Breast epithelium (tissue), 4 donors: ENCODE measurements around the gene ROBO2. TPM values are rescaled to one million over a fixed set of nuclear protein-coding genes. Genes with fewer than 3 reads are reported as not detected.

Source experiments
- DNase-seq, 2 donors: peaks; one replicate each; pipeline ENCODE4 v3.0.0-alpha.2; 2019; ENCODE audit warnings: low spot score in 2 of 2
- H3K27ac ChIP-seq, 2 donors: fragments of 200-600 bp; sonication (generic) in 1 of 2; one replicate each; pipeline ENCODE4 v1.5.1; 2016 to 2019; ENCODE audit warnings: mild to moderate bottlenecking in 1 of 2
- H3K27me3 ChIP-seq, 2 donors: fragments of 200-600 bp; sonication (generic) in 1 of 2; one replicate each; pipeline versions ENCODE4 v1.5.1 to v1.6.0; 2017 to 2019; ENCODE audit warnings: control low read depth in 1 of 2, mild to moderate bottlenecking in 1 of 2
- H3K36me3 ChIP-seq: fragments of 200-600 bp; one replicate; pipeline ENCODE4 v1.5.1; 2019
- H3K4me1 ChIP-seq, 2 donors: fragments of 200-600 bp; sonication (generic); one replicate each; pipeline ENCODE4 v1.5.1; 2016 to 2019; ENCODE audit warnings: control low read depth in 1 of 2
- H3K4me3 ChIP-seq, 3 donors: fragments of 200-600 bp; sonication (generic); 1 replicate in 2 of 3; 2 replicates in 1 of 3; pipeline ENCODE4 v1.5.1; 2016 to 2019; ENCODE audit warnings: mild to moderate bottlenecking in 3 of 3, moderate library complexity in 2 of 3
- H3K9me3 ChIP-seq, 2 donors: fragments of 200-600 bp; sonication (generic) in 1 of 2; one replicate each; pipeline ENCODE4 v1.5.1; 2016 to 2019; ENCODE audit warnings: control low read depth in 1 of 2
- CTCF ChIP-seq, 3 donors: fragments of 450-650 bp; IDR thresholded peaks; one replicate each; pipeline ENCODE4 v1.5.1; 2016 to 2017; ENCODE audit warnings: antibody characterized with exemption in 3 of 3, mild to moderate bottlenecking in 3 of 3, moderate library complexity in 3 of 3
- POLR2A ChIP-seq: fragments of 450-650 bp; IDR thresholded peaks from one replicate; pipeline ENCODE4 v1.6.1; 2016; ENCODE audit warnings: antibody characterized with exemption, mild to moderate bottlenecking, moderate library complexity
- POLR2AphosphoS5 ChIP-seq, 3 donors: sonication (generic); formaldehyde crosslinking; IDR thresholded peaks; one replicate each; pipeline ENCODE4 v1.6.1; 2017; ENCODE audit warnings: antibody characterized with exemption in 3 of 3
- intact Hi-C: fragments of 100-400 bp; cut with DNase I; formaldehyde crosslinking; loops from one replicate; pipeline ENCODE4 v1.15.1; 2023; ENCODE audit warnings: low total_unique reads
- total RNA-seq, 3 donors: library from RNA; depleted of rRNA; stranded (reverse); fragments of >200 nt; gene quantifications; one replicate each; pipeline ENCODE4 v1.1.0, GENCODE V29; 2016

Gene ROBO2
- total RNA-seq, 3 donors from 2014 or later = 0.98 to 1.4 (median 1.3) TPM

- Histone ChIP-seq H3K9me3 (no peaks in the 10 kb centered on the region), H3K27me3 (no peaks in the 10 kb centered on the region), H3K27ac (no peak overlapping the region), H3K36me3 (no peaks in the 10 kb centered on the region), H3K4me1 (no peaks in the 10 kb centered on the region), H3K4me3 (no peak overlapping the region)
- intact Hi-C loops = no loop called here
- no peak for DNase-seq
- no peak for TF ChIP-seq POLR2A
- no peak for TF ChIP-seq CTCF (IDR thresholded peaks at IDR 0.05)
These were observed 108.1 kb downstream of the ROBO2 start for GRCh38 chr3:77147836-77148578.

- intact Hi-C loops = no loop called here
- Histone ChIP-seq H3K9me3 (no peaks in the 10 kb centered on the region), H3K4me3 (no peak overlapping the region), H3K4me1 (no peaks in the 10 kb centered on the region), H3K27ac (no peak overlapping the region), H3K36me3 (no peaks in the 10 kb centered on the region), H3K27me3 (no peaks in the 10 kb centered on the region)
- no peak for TF ChIP-seq CTCF (IDR thresholded peaks at IDR 0.05)
- no peak for TF ChIP-seq POLR2AphosphoS5 (IDR thresholded peaks at IDR 0.05)
- no peak for TF ChIP-seq POLR2A
- no peak for DNase-seq
These were observed 109.5 kb downstream of the ROBO2 start for GRCh38 chr3:77149382-77149781.

GRCh38 chr3:77150028-77150427 lies 110.1 kb downstream of the ROBO2 start:
- intact Hi-C loops = no loop called here

GRCh38 chr3:77150759-77151158 lies 110.9 kb downstream of the ROBO2 start:
- Histone ChIP-seq H3K9me3 (no peaks in the 10 kb centered on the region), H3K4me1 (no peaks in the 10 kb centered on the region), H3K27ac (no peak overlapping the region), H3K36me3 (no peaks in the 10 kb centered on the region), H3K27me3 (no peaks in the 10 kb centered on the region), H3K4me3 (no peak overlapping the region)
- no peak for DNase-seq
- intact Hi-C loops = no loop called here
- TF ChIP-seq POLR2AphosphoS5 (IDR thresholded peaks at IDR 0.05) = no peak
- TF ChIP-seq CTCF (IDR thresholded peaks at IDR 0.05) = no peak
- no peak for TF ChIP-seq POLR2A

More at GRCh38 chr3:77150028-77150427, 110.1 kb downstream of the ROBO2 start:
- Histone ChIP-seq H3K4me1 (no peaks in the 10 kb centered on the region), H3K9me3 (no peaks in the 10 kb centered on the region), H3K36me3 (no peaks in the 10 kb centered on the region), H3K4me3 (no peak overlapping the region), H3K27ac (no peak overlapping the region), H3K27me3 (no peaks in the 10 kb centered on the region)
- TF ChIP-seq POLR2AphosphoS5 (IDR thresholded peaks at IDR 0.05) = no peak
- TF ChIP-seq CTCF (IDR thresholded peaks at IDR 0.05) = no peak
- no peak for TF ChIP-seq POLR2A
- DNase-seq = no peak

GRCh38 chr3:77158730-77159581 lies 119.1 kb downstream of the ROBO2 start:
- no peaks in the 10 kb centered on the region for H3K36me3 ChIP-seq
- no peaks in the 10 kb centered on the region for H3K4me1 ChIP-seq
- H3K27me3 ChIP-seq = no peaks in the 10 kb centered on the region
- intact Hi-C loops = no loop called here
- H3K4me3 ChIP-seq = no peak overlapping the region
- TF ChIP-seq POLR2A (no peak), POLR2AphosphoS5 (IDR thresholded peaks at IDR 0.05) (no peak), CTCF (IDR thresholded peaks at IDR 0.05) (no peak)
- H3K9me3 ChIP-seq = no peaks in the 10 kb centered on the region
- DNase-seq = no peak
- no peak overlapping the region for H3K27ac ChIP-seq
